Endothelial cell (in vitro differentiated cells): Measurements from ENCODE around the gene GLP1R. TPM values are rescaled to one million over a fixed set of nuclear protein-coding genes. Genes with fewer than 3 reads are reported as not detected.

Experiments used
- DNase-seq: peaks from one replicate; pipeline ENCODE4 v3.0.0; 2021; ENCODE audit warnings: low spot score
- H3K27ac Mint-ChIP-seq: one replicate; pipeline ENCODE4 v1.8.0; 2021; ENCODE audit warnings: mixed read lengths, inconsistent platforms; ENCODE audit not compliant: unreplicated experiment
- H3K27me3 Mint-ChIP-seq: one replicate; pipeline ENCODE4 v1.8.0; 2021; ENCODE audit warnings: mild to moderate bottlenecking, moderate library complexity, mixed read lengths, inconsistent platforms; ENCODE audit not compliant: unreplicated experiment
- H3K36me3 Mint-ChIP-seq: one replicate; pipeline ENCODE4 v1.8.0; 2021; ENCODE audit warnings: mild to moderate bottlenecking, low read depth, mixed read lengths, inconsistent platforms; ENCODE audit not compliant: unreplicated experiment
- H3K4me1 Mint-ChIP-seq: one replicate; pipeline ENCODE4 v1.8.0; 2021; ENCODE audit warnings: mild to moderate bottlenecking, mixed read lengths, inconsistent platforms; ENCODE audit not compliant: unreplicated experiment
- H3K4me3 Mint-ChIP-seq: one replicate; pipeline ENCODE4 v1.8.0; 2021; ENCODE audit warnings: mild to moderate bottlenecking, mixed read lengths, inconsistent platforms; ENCODE audit not compliant: unreplicated experiment
- H3K9me3 Mint-ChIP-seq: one replicate; pipeline ENCODE4 v1.8.0; 2021; ENCODE audit warnings: mixed read lengths, inconsistent platforms; ENCODE audit not compliant: unreplicated experiment
- total RNA-seq: library from RNA; stranded (reverse); fragmentation: NEBNext Ultra II Directional; extraction: Animal tissue kit (Norgen Biotek cat#: 25700); gene quantifications from one replicate; pipeline ENCODE4 v1.2.1, GENCODE V29; 2021; ENCODE audit not compliant: unreplicated experiment
- TF ChIP-seq, protein P1 (sequence below): fragments of 200-600 bp; sonication (generic); IDR thresholded peaks from one replicate; pipeline ENCODE4 v1.5.0; 2021; ENCODE audit warnings: antibody characterized with exemption; ENCODE audit not compliant: unreplicated experiment

The GLP1R gene
- total RNA-seq, 1 donor from 2014 or later: 42.5 TPM

DNA sequence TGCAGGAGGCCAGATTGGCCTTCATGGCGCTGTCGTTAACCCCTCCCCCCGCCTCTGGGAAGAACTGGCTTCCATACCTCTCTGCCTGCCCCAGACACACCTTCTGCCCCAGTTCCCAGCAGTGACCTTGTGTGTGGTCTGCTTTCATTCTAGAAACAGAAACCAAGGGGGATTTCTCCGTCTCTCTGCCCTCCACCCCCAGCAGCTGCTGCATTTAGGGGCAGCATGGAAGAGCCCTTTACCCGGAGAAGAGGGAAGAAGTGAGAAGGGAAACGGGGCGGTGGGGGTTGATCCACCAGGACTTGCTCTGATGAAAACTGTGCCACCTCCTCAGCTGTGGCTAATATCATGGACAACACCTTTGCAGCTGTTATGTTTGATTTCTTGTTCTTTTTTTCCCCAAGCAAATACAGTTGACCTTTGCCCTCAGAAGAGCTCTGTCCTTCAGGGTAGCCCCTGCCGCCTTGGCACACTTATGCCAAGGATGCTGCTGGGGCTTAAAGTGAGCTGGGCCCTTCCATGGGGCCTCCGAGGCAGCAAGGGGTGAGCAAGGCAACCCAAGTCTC lies 6.1 kb downstream of the GLP1R start:
- TF ChIP-seq, protein P1, sequence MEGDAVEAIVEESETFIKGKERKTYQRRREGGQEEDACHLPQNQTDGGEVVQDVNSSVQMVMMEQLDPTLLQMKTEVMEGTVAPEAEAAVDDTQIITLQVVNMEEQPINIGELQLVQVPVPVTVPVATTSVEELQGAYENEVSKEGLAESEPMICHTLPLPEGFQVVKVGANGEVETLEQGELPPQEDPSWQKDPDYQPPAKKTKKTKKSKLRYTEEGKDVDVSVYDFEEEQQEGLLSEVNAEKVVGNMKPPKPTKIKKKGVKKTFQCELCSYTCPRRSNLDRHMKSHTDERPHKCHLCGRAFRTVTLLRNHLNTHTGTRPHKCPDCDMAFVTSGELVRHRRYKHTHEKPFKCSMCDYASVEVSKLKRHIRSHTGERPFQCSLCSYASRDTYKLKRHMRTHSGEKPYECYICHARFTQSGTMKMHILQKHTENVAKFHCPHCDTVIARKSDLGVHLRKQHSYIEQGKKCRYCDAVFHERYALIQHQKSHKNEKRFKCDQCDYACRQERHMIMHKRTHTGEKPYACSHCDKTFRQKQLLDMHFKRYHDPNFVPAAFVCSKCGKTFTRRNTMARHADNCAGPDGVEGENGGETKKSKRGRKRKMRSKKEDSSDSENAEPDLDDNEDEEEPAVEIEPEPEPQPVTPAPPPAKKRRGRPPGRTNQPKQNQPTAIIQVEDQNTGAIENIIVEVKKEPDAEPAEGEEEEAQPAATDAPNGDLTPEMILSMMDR: no peak
- no peak for DNase-seq
- no peaks in the 10 kb centered on the region for H3K9me3 Mint-ChIP-seq
- no peak overlapping the region for H3K4me3 Mint-ChIP-seq
- peaks cover 19% of the 10 kb centered on the region for H3K27me3 Mint-ChIP-seq
- no peak overlapping the region for H3K27ac Mint-ChIP-seq
- peaks cover 44% of the 10 kb centered on the region for H3K4me1 Mint-ChIP-seq
- peaks cover 28% of the 10 kb centered on the region for H3K36me3 Mint-ChIP-seq

DNA sequence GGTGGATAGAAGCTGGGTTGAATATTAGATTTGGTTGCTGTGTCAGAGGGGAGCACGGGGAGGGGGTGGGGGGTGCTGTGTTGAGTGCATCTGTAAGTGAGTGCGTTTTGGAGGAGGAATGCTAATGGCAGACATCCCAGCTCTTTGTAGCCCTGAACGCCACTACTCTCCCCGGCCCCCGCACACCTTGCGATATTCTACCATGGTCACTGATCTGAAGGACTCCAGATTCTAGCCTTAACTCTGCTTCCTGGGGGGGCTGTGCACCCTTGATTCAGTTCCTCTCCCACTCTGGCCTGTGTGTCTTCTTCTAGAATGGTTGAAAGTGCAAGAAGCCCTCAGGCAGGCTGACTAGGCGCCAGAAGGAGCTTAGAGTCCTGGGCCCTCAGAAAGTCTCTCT lies 7.1 kb downstream of the GLP1R start:
- Mint-ChIP-seq H3K9me3 (no peaks in the 10 kb centered on the region), H3K4me3 (no peak overlapping the region), H3K27me3 (peaks cover 13% of the 10 kb centered on the region), H3K27ac (no peak overlapping the region), H3K4me1 (peaks cover 34% of the 10 kb centered on the region), H3K36me3 (peaks cover 28% of the 10 kb centered on the region)
- TF ChIP-seq, protein P1: no peak
- no peak for DNase-seq

DNA sequence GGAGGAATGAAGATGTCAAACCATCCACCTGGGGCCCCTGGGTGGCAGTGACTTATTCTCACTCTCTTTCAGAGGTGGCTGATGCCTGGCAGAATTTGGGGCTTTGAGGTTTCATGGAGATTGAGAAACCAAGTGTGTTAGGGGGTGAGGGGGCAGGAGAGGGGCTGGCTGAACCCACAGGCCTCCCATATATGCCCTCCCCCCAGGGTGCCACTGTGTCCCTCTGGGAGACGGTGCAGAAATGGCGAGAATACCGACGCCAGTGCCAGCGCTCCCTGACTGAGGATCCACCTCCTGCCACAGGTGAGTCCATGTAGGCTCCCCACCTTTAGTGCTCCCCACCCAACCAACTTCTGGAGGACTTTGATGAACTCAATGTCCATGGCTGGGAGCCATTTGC lies 7.6 kb downstream of the GLP1R start:
- H3K4me1 Mint-ChIP-seq: peaks cover 29% of the 10 kb centered on the region
- DNase-seq: no peak
- no peak overlapping the region for H3K4me3 Mint-ChIP-seq
- no peak overlapping the region for H3K27ac Mint-ChIP-seq
- peaks cover 13% of the 10 kb centered on the region for H3K27me3 Mint-ChIP-seq
- TF ChIP-seq, protein P1: no peak
- H3K36me3 Mint-ChIP-seq: peaks cover 28% of the 10 kb centered on the region
- H3K9me3 Mint-ChIP-seq: no peaks in the 10 kb centered on the region

DNA sequence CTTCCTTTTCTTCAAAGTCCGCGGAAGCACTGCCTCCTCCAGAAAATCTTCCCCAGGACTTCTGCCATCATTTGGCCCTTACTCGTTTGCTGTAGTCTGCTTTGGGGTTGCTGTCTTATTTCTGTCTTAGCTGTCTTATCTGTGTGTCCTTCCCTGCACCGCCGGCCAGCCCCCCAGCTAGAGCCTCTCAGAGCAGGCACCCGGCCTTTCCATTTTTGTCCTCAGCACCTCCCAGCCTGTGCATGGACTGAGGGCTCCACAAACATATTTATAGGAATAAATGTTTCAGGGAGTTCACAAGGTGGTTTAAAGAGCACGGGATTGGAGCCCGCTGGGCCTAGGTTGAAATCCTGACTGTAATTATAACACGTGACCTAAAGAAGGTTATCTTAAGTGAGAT lies 8.1 kb downstream of the GLP1R start:
- H3K4me1 Mint-ChIP-seq: peaks cover 24% of the 10 kb centered on the region
- H3K27me3 Mint-ChIP-seq: peaks cover 13% of the 10 kb centered on the region
- DNase-seq: no peak
- no peak overlapping the region for H3K4me3 Mint-ChIP-seq
- H3K36me3 Mint-ChIP-seq: peaks cover 28% of the 10 kb centered on the region
- no peak overlapping the region for H3K27ac Mint-ChIP-seq
- no peaks in the 10 kb centered on the region for H3K9me3 Mint-ChIP-seq
- TF ChIP-seq, protein P1: no peak

DNA sequence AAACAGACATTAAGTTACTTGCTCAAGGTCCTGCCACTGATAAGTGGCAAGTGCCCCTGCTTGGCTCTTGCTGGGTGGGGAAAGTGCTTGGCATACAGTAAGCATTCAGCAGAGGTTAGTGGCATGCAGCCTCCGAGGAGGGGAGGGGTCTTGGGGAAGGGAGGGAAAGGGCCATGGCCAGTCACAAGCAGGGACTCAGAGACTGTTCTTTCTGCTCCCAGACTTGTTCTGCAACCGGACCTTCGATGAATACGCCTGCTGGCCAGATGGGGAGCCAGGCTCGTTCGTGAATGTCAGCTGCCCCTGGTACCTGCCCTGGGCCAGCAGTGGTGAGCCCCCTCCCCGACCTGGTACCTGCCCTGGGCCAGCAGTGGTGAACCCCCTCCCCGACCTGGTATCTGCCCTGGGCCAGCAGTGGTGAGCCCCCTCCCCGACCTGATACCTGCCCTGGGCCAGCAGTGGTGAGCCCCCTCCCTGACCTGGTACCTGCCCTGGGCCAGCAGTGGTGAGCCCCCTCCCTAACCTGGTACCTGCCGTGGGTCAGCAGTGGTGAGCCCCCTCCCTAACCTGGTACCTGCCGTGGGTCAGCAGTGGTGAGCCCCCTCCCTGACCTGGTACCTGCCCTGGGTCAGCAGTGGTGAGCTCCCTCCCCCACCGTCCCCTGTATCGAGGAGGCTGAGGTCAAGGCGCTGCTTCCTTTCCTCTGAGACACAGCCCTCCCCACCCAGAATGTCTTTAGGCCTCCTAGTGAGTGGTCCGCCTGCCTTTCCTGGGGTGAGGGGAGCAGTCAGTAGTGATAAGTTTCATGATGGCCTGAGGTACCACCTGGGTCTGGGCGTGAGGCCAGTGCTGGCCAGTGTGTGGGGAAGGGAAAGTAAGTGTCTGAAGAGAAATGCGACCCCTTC lies 8.9 kb downstream of the GLP1R start:
- Mint-ChIP-seq H3K4me1 (peaks cover 16% of the 10 kb centered on the region), H3K9me3 (no peaks in the 10 kb centered on the region), H3K27me3 (peaks cover 9% of the 10 kb centered on the region), H3K27ac (no peak overlapping the region), H3K36me3 (peaks cover 28% of the 10 kb centered on the region), H3K4me3 (no peak overlapping the region)
- no peak for DNase-seq
- TF ChIP-seq, protein P1: no peak
